GM21723 (cell line): ENCODE data around the gene KLHL10.

Experiments
- ATAC-seq: cut with Tn5 transposase; IDR thresholded peaks from one replicate; pipeline ENCODE4 v1.9.1; 2021; ENCODE audit warnings: mild to moderate bottlenecking, moderate library complexity; ENCODE audit not compliant: unreplicated experiment

The KLHL10 gene

GRCh38 chr17:41892021-41892376, 54.4 kb downstream of the KLHL10 start:
- no peak for ATAC-seq

- ATAC-seq = no peak
Measured at GRCh38 chr17:41893384-41893783, 55.8 kb downstream of the KLHL10 start.

- no peak for ATAC-seq
Measured at GRCh38 chr17:41894791-41895331, 57.2 kb downstream of the KLHL10 start.

GRCh38 chr17:41895617-41896016, 58.0 kb downstream of the KLHL10 start:
- no peak for ATAC-seq

- ATAC-seq = no peak
Measured at GRCh38 chr17:41896726-41897125, 59.1 kb downstream of the KLHL10 start.
